Testis (tissue), 2 donors: ENCODE results near the gene TAX1BP1.

Source experiments
- CTCF ChIP-seq, 3 experiments: fragments of 450-650 bp in 2 of 3; fragments of 200-600 bp in 1 of 3; sonication (generic) in 1 of 3; IDR thresholded peaks; one replicate each; pipeline ENCODE4 v1.5.1; 2016 to 2019; ENCODE audit warnings: antibody characterized with exemption in 3 of 3, mild to moderate bottlenecking in 2 of 3, moderate library complexity in 1 of 3
- POLR2A ChIP-seq: fragments of 450-650 bp; IDR thresholded peaks from one replicate; pipeline ENCODE4 v1.6.1; 2017; ENCODE audit warnings: antibody characterized with exemption, mild to moderate bottlenecking, moderate library complexity

- TF ChIP-seq CTCF (IDR thresholded peaks at IDR 0.05) (no peak), POLR2A (no peak)
These were observed 72.7 kb downstream of the TAX1BP1 start for GRCh38 chr7:27812706-27813105.
